Stimulated activated CD4-positive, alpha-beta T cell treated with anti-CD3 and anti-CD28 coated beads, Interleukin-4, amount 100 ng/mL, for 4 hours (primary cell): ENCODE results near the gene ZNF593.

Experiments
- DNase-seq, 2 experiments: peaks; one replicate each; pipeline ENCODE4 v3.0.0-alpha.2; 2020

Gene ZNF593

GRCh38 chr1:26148887-26149286 is 20.8 kb upstream of the ZNF593 start:
- no peak for DNase-seq

DNA sequence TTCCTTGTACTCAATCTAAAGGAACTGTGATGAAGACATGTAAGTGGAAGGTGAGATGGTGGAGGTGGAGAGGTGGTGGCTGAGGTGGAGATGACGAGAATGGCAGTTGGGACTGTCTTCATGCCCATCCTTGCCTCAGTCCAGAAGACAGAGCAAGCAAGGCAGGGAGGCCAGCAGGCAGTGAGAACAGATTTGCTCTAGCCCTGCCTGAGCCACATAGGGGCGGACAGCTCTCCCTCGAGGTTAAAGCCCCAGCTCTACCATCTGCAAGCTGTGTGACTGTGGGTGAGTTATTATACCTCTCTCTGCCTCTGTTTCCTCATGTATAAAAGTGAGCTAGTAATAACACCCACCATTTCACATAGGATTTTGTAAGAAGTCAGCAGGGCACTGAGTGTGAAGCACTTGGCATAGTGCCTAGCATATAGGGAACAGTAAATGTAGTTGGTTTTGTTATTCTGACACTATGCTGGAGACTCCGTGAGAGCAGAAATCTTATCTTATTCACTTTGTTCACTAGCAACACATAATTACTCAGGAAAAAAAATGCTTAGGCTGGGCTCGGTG is 15.7 kb upstream of the ZNF593 start:
- no peak for DNase-seq

- DNase-seq: no peak
These were observed 15.0 kb upstream of the ZNF593 start for GRCh38 chr1:26154750-26155149.

- DNase-seq: no peak
These were observed 14.1 kb upstream of the ZNF593 start for GRCh38 chr1:26155370-26156284.

- DNase-seq: no peak
These were observed 13.2 kb upstream of the ZNF593 start for GRCh38 chr1:26156285-26157038.

DNA sequence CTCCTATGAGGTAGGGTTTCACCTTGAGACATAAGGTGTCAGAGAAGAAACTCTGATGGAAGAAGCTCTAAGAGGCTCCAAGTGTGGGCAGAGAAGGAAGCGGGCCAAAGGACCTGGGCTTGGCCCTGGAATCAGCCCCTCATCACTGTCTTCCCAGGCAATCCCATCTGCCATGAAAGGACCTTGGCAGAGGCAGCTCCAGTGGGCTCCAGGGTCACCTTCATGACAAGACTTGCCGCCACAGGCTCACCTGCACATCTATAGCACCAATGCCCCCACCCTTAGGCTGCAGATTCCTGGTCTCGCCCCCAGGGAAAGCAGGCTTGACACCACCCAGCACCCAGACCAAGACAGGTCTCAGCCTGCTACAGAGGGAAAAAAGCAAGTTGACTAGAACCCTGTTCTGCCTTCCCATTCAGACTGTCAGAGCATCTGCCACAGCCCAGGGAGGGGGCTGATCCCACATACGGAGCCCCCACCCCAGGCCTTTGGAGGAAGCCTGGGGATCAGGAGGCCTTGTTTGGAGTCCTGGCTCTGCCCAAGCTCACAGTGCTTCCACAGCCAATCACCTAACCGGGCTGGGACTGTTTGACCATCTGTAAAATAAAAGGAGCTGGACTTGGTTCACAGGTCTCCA is 11.3 kb upstream of the ZNF593 start:
- DNase-seq: no peak

GRCh38 chr1:26158908-26159742 is 10.6 kb upstream of the ZNF593 start, which contains the start of gene FAM110D:
Gene FAM110D, plus strand, starts transcription at chr1:26159079. Its CDS starts 2,213 bp downstream, at chr1:26161292.
- DNase-seq: no peak

GRCh38 chr1:26159743-26160039 is 10.0 kb upstream of the ZNF593 start:
- no peak for DNase-seq

- DNase-seq: no peak
These were observed 8.9 kb upstream of the ZNF593 start for GRCh38 chr1:26160527-26161414.

GRCh38 chr1:26161415-26162219 is 8.1 kb upstream of the ZNF593 start:
- peak; percentile 32 to 55 for DNase-seq

- DNase-seq: no peak
These were observed 7.4 kb upstream of the ZNF593 start for GRCh38 chr1:26162220-26162709.

- DNase-seq: no peak
These were observed 6.0 kb upstream of the ZNF593 start for GRCh38 chr1:26163684-26164035.

GRCh38 chr1:26164036-26164860 is 5.5 kb upstream of the ZNF593 start:
- peak; percentile 27 to 66 for DNase-seq

DNA sequence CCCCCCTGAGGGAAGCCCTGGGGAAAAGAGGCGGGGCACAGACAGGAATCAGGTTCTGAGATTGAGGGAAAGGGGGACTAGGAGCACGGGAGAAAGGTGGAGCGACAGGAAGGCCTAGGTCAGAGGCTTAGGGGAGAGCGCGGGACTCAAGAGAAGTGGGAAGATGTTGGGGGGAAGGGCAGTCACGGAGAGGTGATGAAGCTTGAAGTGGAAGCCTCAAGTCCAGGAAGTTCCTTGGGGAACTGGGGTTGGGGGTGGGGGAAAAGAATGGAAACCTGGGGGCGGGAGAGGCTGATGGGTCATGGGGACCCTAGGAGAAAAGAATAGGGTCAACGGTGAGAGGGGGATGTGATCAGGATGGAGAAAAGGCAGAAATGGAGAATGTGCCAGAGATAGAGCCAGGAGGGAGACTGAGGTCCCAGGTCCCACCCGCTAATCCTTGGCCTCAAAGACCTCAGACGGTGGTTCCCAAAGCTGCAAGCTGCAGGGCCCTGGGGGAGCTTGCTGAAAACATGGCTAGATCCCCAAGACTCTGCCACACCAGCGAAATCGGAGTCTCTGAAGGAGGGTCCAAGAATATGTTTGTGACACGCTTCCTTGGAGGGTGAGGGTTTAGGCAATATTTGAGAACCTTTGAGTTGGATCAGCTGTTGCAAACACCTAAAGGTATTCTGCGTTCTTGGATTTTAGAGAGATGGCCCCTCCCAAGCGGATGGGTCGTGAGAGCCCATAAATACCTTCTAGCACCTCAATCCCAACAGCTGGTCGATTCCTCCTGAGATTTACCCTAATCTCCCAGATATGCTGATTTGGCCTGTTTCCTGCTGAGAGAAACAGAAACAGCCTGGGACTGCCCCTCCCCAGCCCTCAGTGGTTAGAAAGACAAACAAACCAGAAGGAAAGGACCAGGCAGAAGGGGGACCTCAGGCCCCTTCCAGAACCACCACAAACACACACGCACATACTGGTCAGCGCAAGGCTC is 4.6 kb upstream of the ZNF593 start:
- no peak for DNase-seq

DNA sequence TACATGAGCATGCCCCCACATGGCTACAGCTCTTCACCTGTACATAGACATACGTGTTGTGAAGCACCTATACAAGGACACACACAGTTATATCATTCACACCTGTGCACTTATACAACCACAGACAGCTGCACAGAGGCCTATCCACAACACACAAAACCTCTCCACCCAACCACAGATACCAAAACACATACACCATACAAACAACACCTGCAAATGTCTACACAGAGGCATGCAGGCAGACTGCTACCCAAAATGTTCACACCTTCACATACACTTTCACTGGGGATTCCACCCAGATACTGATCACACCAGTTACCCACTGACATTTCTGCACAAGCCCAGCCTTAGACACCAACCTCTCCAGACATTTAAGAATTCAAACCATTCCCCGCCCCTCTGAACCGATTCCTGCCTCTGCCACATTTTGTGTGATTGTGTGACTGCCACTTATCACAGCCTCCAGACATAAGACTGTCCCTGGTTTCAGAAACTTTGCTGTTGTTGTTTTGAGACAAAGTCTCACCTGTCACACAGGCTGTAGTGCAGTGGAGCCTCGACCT is 2.9 kb upstream of the ZNF593 start:
- no peak for DNase-seq

- DNase-seq: no peak
These were observed 1.1 kb upstream of the ZNF593 start, which contains the start of gene C1orf232 for GRCh38 chr1:26168410-26169197. Gene C1orf232, minus strand, starts transcription at chr1:26168963. Its CDS starts 464 bp downstream, at chr1:26168499.

GRCh38 chr1:26169198-26169554 is 532 bp upstream of the ZNF593 start:
- DNase-seq: no peak
